Loucy (cell line): Measurements from ENCODE around the gene MAML3.

Source experiments
- CTCF ChIP-seq: fragments of 200-600 bp; sonication (generic); conservative IDR thresholded peaks from 2 replicates; pipeline ENCODE4 v1.5.1; 2014; ENCODE audit warnings: mild to moderate bottlenecking, antibody characterized with exemption, low read length
- EZH2phosphoT487 ChIP-seq: fragments of 200-600 bp; IDR thresholded peaks from 2 replicates; pipeline ENCODE4 v1.6.1; 2018; ENCODE audit warnings: antibody characterized with exemption, mild to moderate bottlenecking, moderate library complexity, borderline replicate concordance

GRCh38 chr4:139988863-139989765 is 164.9 kb downstream of the MAML3 start:
- TF ChIP-seq CTCF (no peak), EZH2phosphoT487 (no peak)
